ENCODE data around the gene CTBS.

The CTBS gene

GRCh38 chr1:84540759-84541158, 33.5 kb downstream of the CTBS start:
- no peak overlapping the region for H3K4me2 ChIP-seq (ENCODE audit: low read depth, low read length)
- H4K20me1 ChIP-seq (ENCODE audit: insufficient read depth, low read length), result no peaks in the 10 kb centered on the region
- H3K4me1 ChIP-seq (ENCODE audit: low read length), result no peaks in the 10 kb centered on the region
- H3K36me3 ChIP-seq (replicated peaks; ENCODE audit: insufficient read depth, low read length), result no peaks in the 10 kb centered on the region
- H3K27ac ChIP-seq (ENCODE audit: low read length), result no peak overlapping the region
- H3K79me2 ChIP-seq (ENCODE audit: low read length), result no peaks in the 10 kb centered on the region
- TF ChIP-seq EZH2 (optimal IDR thresholded peaks at IDR 0.05; ENCODE audit: low read depth, low read length), result no peak
- no peak for TF ChIP-seq EZH2phosphoT487 (IDR thresholded peaks at IDR 0.05; ENCODE audit: low read length)
- TF ChIP-seq CTCF (IDR thresholded peaks at IDR 0.05; ENCODE audit: low read length), result no peak
- no peak for DNase-seq
- no peaks in the 10 kb centered on the region for H3K9me3 ChIP-seq (replicated peaks; ENCODE audit: insufficient read depth, low read length)
- no peak overlapping the region for H3K9ac ChIP-seq (ENCODE audit: low read length)
- no peaks in the 10 kb centered on the region for H3F3A ChIP-seq (ENCODE audit: insufficient read depth, low read length)
- no peaks in the 10 kb centered on the region for H3K27me3 ChIP-seq (replicated peaks; ENCODE audit: insufficient read depth, low read length)
- no peak overlapping the region for H2AFZ ChIP-seq (ENCODE audit: low read length)
- no peaks in the 10 kb centered on the region for H3K9me2 ChIP-seq (replicated peaks; ENCODE audit: insufficient read depth, low read length)
- no peak overlapping the region for H3K4me3 ChIP-seq (ENCODE audit: low read length)

- Histone ChIP-seq H3K4me2 (ENCODE audit: low read depth, low read length) (no peak overlapping the region), H2AFZ (ENCODE audit: low read length) (no peak overlapping the region), H3K27ac (ENCODE audit: low read length) (no peak overlapping the region), H3K9me2 (replicated peaks; ENCODE audit: insufficient read depth, low read length) (no peaks in the 10 kb centered on the region), H3K4me1 (ENCODE audit: low read length) (no peaks in the 10 kb centered on the region), H4K20me1 (ENCODE audit: insufficient read depth, low read length) (no peaks in the 10 kb centered on the region), H3K27me3 (replicated peaks; ENCODE audit: insufficient read depth, low read length) (no peaks in the 10 kb centered on the region), H3K4me3 (ENCODE audit: low read length) (no peak overlapping the region), H3K36me3 (replicated peaks; ENCODE audit: insufficient read depth, low read length) (no peaks in the 10 kb centered on the region), H3K79me2 (ENCODE audit: low read length) (no peaks in the 10 kb centered on the region), H3K9me3 (replicated peaks; ENCODE audit: insufficient read depth, low read length) (no peaks in the 10 kb centered on the region), H3F3A (ENCODE audit: insufficient read depth, low read length) (no peaks in the 10 kb centered on the region), H3K9ac (ENCODE audit: low read length) (no peak overlapping the region)
- no peak for TF ChIP-seq EZH2 (optimal IDR thresholded peaks at IDR 0.05; ENCODE audit: low read depth, low read length)
- DNase-seq, result no peak
Measured at GRCh38 chr1:84539972-84540371, 34.3 kb downstream of the CTBS start.

GRCh38 chr1:84538599-84538998, 35.6 kb downstream of the CTBS start:
- Histone ChIP-seq H3K79me2 (ENCODE audit: low read length) (no peaks in the 10 kb centered on the region), H3K9me2 (replicated peaks; ENCODE audit: insufficient read depth, low read length) (no peaks in the 10 kb centered on the region), H3K4me2 (ENCODE audit: low read depth, low read length) (peak overlapping the region; percentile 29; the same call in 1 of the 2 replicates), H3K27me3 (replicated peaks; ENCODE audit: insufficient read depth, low read length) (no peaks in the 10 kb centered on the region), H4K20me1 (ENCODE audit: insufficient read depth, low read length) (no peaks in the 10 kb centered on the region), H3K27ac (ENCODE audit: low read length) (no peak overlapping the region), H3K4me1 (ENCODE audit: low read length) (no peaks in the 10 kb centered on the region), H3K36me3 (replicated peaks; ENCODE audit: insufficient read depth, low read length) (no peaks in the 10 kb centered on the region), H3K9ac (ENCODE audit: low read length) (no peak overlapping the region), H3K4me3 (ENCODE audit: low read length) (no peak overlapping the region), H2AFZ (ENCODE audit: low read length) (no peak overlapping the region), H3F3A (ENCODE audit: insufficient read depth, low read length) (no peaks in the 10 kb centered on the region), H3K9me3 (replicated peaks; ENCODE audit: insufficient read depth, low read length) (no peaks in the 10 kb centered on the region)
- TF ChIP-seq CTCF (IDR thresholded peaks at IDR 0.05; ENCODE audit: low read length), result no peak
- TF ChIP-seq EZH2phosphoT487 (IDR thresholded peaks at IDR 0.05; ENCODE audit: low read length), result no peak
- TF ChIP-seq EZH2 (optimal IDR thresholded peaks at IDR 0.05; ENCODE audit: low read depth, low read length), result no peak
- peak; percentile 6 for DNase-seq

- Histone ChIP-seq H3K4me1 (ENCODE audit: low read length) (no peaks in the 10 kb centered on the region), H3K79me2 (ENCODE audit: low read length) (no peaks in the 10 kb centered on the region), H3F3A (ENCODE audit: insufficient read depth, low read length) (no peaks in the 10 kb centered on the region), H3K4me2 (ENCODE audit: low read depth, low read length) (no peak overlapping the region), H3K36me3 (replicated peaks; ENCODE audit: insufficient read depth, low read length) (no peaks in the 10 kb centered on the region), H2AFZ (ENCODE audit: low read length) (no peak overlapping the region), H3K4me3 (ENCODE audit: low read length) (no peak overlapping the region), H3K27me3 (replicated peaks; ENCODE audit: insufficient read depth, low read length) (no peaks in the 10 kb centered on the region), H3K9ac (ENCODE audit: low read length) (no peak overlapping the region), H4K20me1 (ENCODE audit: insufficient read depth, low read length) (no peaks in the 10 kb centered on the region), H3K9me3 (replicated peaks; ENCODE audit: insufficient read depth, low read length) (no peaks in the 10 kb centered on the region), H3K27ac (ENCODE audit: low read length) (no peak overlapping the region), H3K9me2 (replicated peaks; ENCODE audit: insufficient read depth, low read length) (no peaks in the 10 kb centered on the region)
- no peak for TF ChIP-seq EZH2 (optimal IDR thresholded peaks at IDR 0.05; ENCODE audit: low read depth, low read length)
- TF ChIP-seq CTCF (IDR thresholded peaks at IDR 0.05; ENCODE audit: low read length), result no peak
- no peak for TF ChIP-seq EZH2phosphoT487 (IDR thresholded peaks at IDR 0.05; ENCODE audit: low read length)
- no peak for DNase-seq
Measured at GRCh38 chr1:84525779-84526178, 48.5 kb downstream of the CTBS start.

Data from MM.1S (cell line).